K562 (cell line): Measurements from ENCODE around the gene HOXB4. TPM values are rescaled to one million over a fixed set of nuclear protein-coding genes. Genes with fewer than 3 reads are reported as not detected.
A peak's percentile ranks its signal among the peaks of the same experiment; 100 is the strongest.

ENCODE experiments used
- ARID2 ChIP-seq: fragments of 450-650 bp; IDR thresholded peaks from 2 replicates; pipeline ENCODE4 v1.6.1; 2017; ENCODE audit warnings: antibody characterized with exemption, mild to moderate bottlenecking
- CBX5 ChIP-seq: IDR thresholded peaks from 2 replicates; pipeline ENCODE4 v1.6.1; 2014; ENCODE audit warnings: low read depth, borderline replicate concordance
- CLOCK ChIP-seq: fragments of 250-450 bp; sonication (Bioruptor Pico); IDR thresholded peaks from 2 replicates; pipeline ENCODE4 v1.4.0; 2020; ENCODE audit warnings: mild to moderate bottlenecking, moderate library complexity, borderline replicate concordance
- E2F1 ChIP-seq: sonication (generic); formaldehyde crosslinking; IDR thresholded peaks from 2 replicates; pipeline ENCODE4 v1.8.1; 2023; ENCODE audit warnings: mild to moderate bottlenecking, missing genetic modification reagents, moderate library complexity
- ELF1 ChIP-seq: fragments of 200-800 bp; sonication (Bioruptor generic); IDR thresholded peaks from 2 replicates; pipeline ENCODE4 v1.6.1; 2016; ENCODE audit warnings: missing genetic modification characterization, missing compliant biosample characterization
- ETV6 ChIP-seq, 3 experiments: fragments of 150-350 bp in 1 of 3; sonication (generic) in 1 of 3; formaldehyde crosslinking in 1 of 3; IDR thresholded peaks; 2 replicates each; pipeline versions ENCODE4 v1.6.1 to v1.8.0; 2014 to 2022; ENCODE audit warnings: borderline replicate concordance in 2 of 3, low read depth in 2 of 3, antibody characterized with exemption in 1 of 3, low read length in 1 of 3, mild to moderate bottlenecking in 1 of 3, missing genetic modification reagents in 1 of 3
- EZH2 ChIP-seq: IDR thresholded peaks from 2 replicates; pipeline ENCODE4 v1.6.1; 2012; ENCODE audit warnings: low read depth, mild to moderate bottlenecking, inconsistent platforms, low read length, borderline replicate concordance
- HDAC6 ChIP-seq: IDR thresholded peaks from 2 replicates; pipeline ENCODE4 v1.6.1; 2012; ENCODE audit warnings: low read depth, mild to moderate bottlenecking, control low read depth, inconsistent platforms, low read length, moderate library complexity
- NFE2 ChIP-seq: IDR thresholded peaks from 2 replicates; pipeline ENCODE4 v1.6.1; 2014; ENCODE audit warnings: antibody characterized with exemption, low read depth
- NFIX ChIP-seq: fragments of 250-450 bp; sonication (Bioruptor Pico); IDR thresholded peaks from 2 replicates; pipeline ENCODE4 v1.4.0; 2020; ENCODE audit warnings: low read depth, mild to moderate bottlenecking, moderate library complexity
- POU5F1 ChIP-seq: fragments of 150-350 bp; IDR thresholded peaks from 2 replicates; pipeline ENCODE4 v1.6.1; 2014; ENCODE audit warnings: borderline replicate concordance, low read length, low read depth, mild to moderate bottlenecking; ENCODE audit not compliant: partially characterized antibody
- PRPF4 ChIP-seq: fragments of 200-400 bp; formaldehyde crosslinking; IDR thresholded peaks from one replicate; pipeline ENCODE4 v1.6.1; 2017; ENCODE audit warnings: low read length, low read depth, mild to moderate bottlenecking; ENCODE audit not compliant: insufficient read depth, poor library complexity, severe bottlenecking
- SMAD3 ChIP-seq: fragments of 450-650 bp; formaldehyde crosslinking; conservative IDR thresholded peaks from 2 replicates; pipeline ENCODE4 v1.4.0; 2020; ENCODE audit warnings: mild to moderate bottlenecking
- SRSF3 ChIP-seq: fragments of 200-400 bp; formaldehyde crosslinking; IDR thresholded peaks from 2 replicates; pipeline ENCODE4 v1.6.1; 2016; ENCODE audit warnings: mild to moderate bottlenecking, low read length, moderate library complexity; ENCODE audit not compliant: insufficient read depth
- TBL1XR1 ChIP-seq, 2 experiments: IDR thresholded peaks; 2 replicates each; pipeline ENCODE4 v1.6.1; 2012; ENCODE audit warnings: improper control_type of control experiment in 2 of 2, low read length in 2 of 2, mild to moderate bottlenecking in 1 of 2
- ZC3H11A ChIP-seq: IDR thresholded peaks from 2 replicates; pipeline ENCODE4 v1.6.1; 2012; ENCODE audit warnings: low read depth, low read length, improper control_type of control experiment
- ZFX ChIP-seq: sonication (generic); formaldehyde crosslinking; IDR thresholded peaks from 2 replicates; pipeline ENCODE4 v1.8.0; 2022; ENCODE audit warnings: mild to moderate bottlenecking, missing genetic modification reagents, moderate library complexity
- ZNF277 ChIP-seq: fragments of 250-450 bp; sonication (Bioruptor Pico); IDR thresholded peaks from 2 replicates; pipeline ENCODE4 v1.8.0; 2022; ENCODE audit warnings: inconsistent platforms, mild to moderate bottlenecking, moderate library complexity, borderline replicate concordance
- ZNF408 ChIP-seq: fragments of 250-450 bp; sonication (Bioruptor Pico); IDR thresholded peaks from 2 replicates; pipeline ENCODE4 v1.4.0; 2020; ENCODE audit warnings: low read depth, mild to moderate bottlenecking, moderate library complexity
- polyA plus RNA-seq, 8 experiments: library from polyadenylated mRNA; depleted of rRNA in 4 of 8; stranded (reverse) in 5 of 8; unstranded in 3 of 8; fragments of >200 nt; fragmentation: Nextera tagmentation in 2 of 8; fragmentation: Illumina TruSeq in 1 of 8; extraction: Ambion mirVana in 2 of 8; extraction: Trizol in 1 of 8; gene quantifications; 2 replicates each; pipeline versions ENCODE4 v1.2.1 to v1.2.3, GENCODE V29; 2011 to 2014; ENCODE audit warnings: inconsistent platforms in 1 of 8, missing spikeins in 1 of 8
- total RNA-seq, 7 experiments: library from RNA; depleted of rRNA in 6 of 7; stranded (reverse); fragments of >200 nt in 6 of 7; fragmentation: Illumina TruSeq in 2 of 7; extraction: Trizol in 2 of 7; gene quantifications; 2 replicates each; pipeline versions ENCODE4 v1.2.1 to v1.2.3, GENCODE V29; 2011 to 2021; ENCODE audit warnings: low replicate concordance in 1 of 7
- TF ChIP-seq, protein P1 (sequence below): IDR thresholded peaks from 2 replicates; pipeline ENCODE4 v1.6.1; 2011; ENCODE audit warnings: borderline replicate concordance, low read depth, mild to moderate bottlenecking, moderate library complexity, low read length; ENCODE audit not compliant: insufficient read depth, poor library complexity, severe bottlenecking

HOXB4 gene
- total and polyA plus RNA-seq, 9 of the 15 experiments (the other 6 are each of a cell fraction or from before 2014, with no cell fraction given): 1.6 to 34.9 (median 14.9) TPM

DNA sequence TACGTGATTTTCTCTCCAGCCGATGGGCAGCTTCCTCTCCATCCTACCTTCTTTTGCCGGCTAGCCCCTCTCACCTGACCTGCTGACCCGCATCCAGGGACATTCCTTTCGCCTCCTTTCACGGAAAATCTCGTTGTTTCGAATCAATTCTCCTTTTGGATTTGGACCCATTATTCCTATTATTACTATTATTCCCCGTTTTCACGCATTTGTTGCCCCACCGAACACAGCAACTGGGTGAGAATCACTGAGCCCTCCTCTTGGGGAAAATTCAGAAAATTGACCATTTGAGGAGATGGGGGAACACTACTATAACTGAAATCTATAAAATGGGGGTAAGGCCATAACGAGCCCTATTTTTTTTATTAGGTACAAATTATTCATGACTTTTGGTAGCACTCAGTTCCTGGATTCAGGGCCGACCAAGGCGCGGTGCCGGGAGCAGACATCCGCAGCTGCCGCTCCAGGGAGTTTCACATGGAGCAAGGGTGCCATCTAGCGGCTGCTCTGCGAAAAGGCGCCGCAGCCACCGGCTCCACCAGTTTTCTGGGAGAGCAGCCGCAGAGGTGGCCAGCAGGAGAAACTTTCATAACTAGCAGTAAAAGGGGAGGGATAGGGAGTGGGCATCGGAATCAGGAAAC is 40.2 kb upstream of the HOXB4 start (continued):
- TF ChIP-seq ZNF277 (CRISPR knock-in tag): no peak
- TF ChIP-seq CLOCK (CRISPR knock-in tag): no peak
- TF ChIP-seq ZNF408: no peak
- 0 out of 4 replicates have a peak, but pooled peaks of 1 of the 2 experiments have one; percentile 4 for TF ChIP-seq ETV6 (IDR thresholded peaks at IDR 0.05; ENCODE audit: borderline replicate concordance in 1 of 2, low read depth in 2 of 2, low read length in 1 of 2)
- no peak for TF ChIP-seq ETV6 (CRISPR knock-in tag; IDR thresholded peaks at IDR 0.05; ENCODE audit: borderline replicate concordance)
- peak; percentile 81; the same call in 1 of the 2 replicates for TF ChIP-seq ARID2
- TF ChIP-seq POU5F1: no peak
- no peak for TF ChIP-seq NFE2
- no peak for TF ChIP-seq TBL1XR1 (IDR thresholded peaks at IDR 0.05; ENCODE audit: low read length in 2 of 2)
- no peak for TF ChIP-seq E2F1 (CRISPR knock-in tag)
- no peak for TF ChIP-seq SMAD3 (CRISPR knock-in tag)
- no peak for TF ChIP-seq PRPF4
- no peak for TF ChIP-seq CBX5
- TF ChIP-seq EZH2: no peak
- no peak for TF ChIP-seq SRSF3
- TF ChIP-seq, protein P1, sequence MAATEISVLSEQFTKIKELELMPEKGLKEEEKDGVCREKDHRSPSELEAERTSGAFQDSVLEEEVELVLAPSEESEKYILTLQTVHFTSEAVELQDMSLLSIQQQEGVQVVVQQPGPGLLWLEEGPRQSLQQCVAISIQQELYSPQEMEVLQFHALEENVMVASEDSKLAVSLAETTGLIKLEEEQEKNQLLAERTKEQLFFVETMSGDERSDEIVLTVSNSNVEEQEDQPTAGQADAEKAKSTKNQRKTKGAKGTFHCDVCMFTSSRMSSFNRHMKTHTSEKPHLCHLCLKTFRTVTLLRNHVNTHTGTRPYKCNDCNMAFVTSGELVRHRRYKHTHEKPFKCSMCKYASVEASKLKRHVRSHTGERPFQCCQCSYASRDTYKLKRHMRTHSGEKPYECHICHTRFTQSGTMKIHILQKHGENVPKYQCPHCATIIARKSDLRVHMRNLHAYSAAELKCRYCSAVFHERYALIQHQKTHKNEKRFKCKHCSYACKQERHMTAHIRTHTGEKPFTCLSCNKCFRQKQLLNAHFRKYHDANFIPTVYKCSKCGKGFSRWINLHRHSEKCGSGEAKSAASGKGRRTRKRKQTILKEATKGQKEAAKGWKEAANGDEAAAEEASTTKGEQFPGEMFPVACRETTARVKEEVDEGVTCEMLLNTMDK: peak; percentile 82
- TF ChIP-seq ZC3H11A: no peak
- no peak for TF ChIP-seq NFIX
- TF ChIP-seq HDAC6: no peak
- no peak; the same call in 1 of the 2 replicates for TF ChIP-seq ZFX (CRISPR knock-in tag)
- TF ChIP-seq ELF1 (tag): peak; percentile 66
